Measurements from ENCODE around the gene RBMS2. TPM values are rescaled to one million over a fixed set of nuclear protein-coding genes. Genes with fewer than 3 reads are reported as not detected.
A peak's percentile ranks its signal among the peaks of the same experiment; 100 is the strongest.

Gene RBMS2
- total and polyA plus RNA-seq, 10 of the 15 experiments (the other 5 are each of a cell fraction or from before 2014, with no cell fraction given), result 0.56 to 7.1 (median 2.4) TPM

- TF ChIP-seq NKRF (conservative IDR thresholded peaks at IDR 0.05) (peak; percentile 66; the same call in 1 of the 2 replicates), CREM (IDR thresholded peaks at IDR 0.05; ENCODE audit: low read depth) (peak; percentile 30; the same call in 1 of the 2 replicates), PBX3 (IDR thresholded peaks at IDR 0.05; ENCODE audit: insufficient replicate concordance, low read depth, low read length) (peak; percentile 76), EZH2 (IDR thresholded peaks at IDR 0.05; ENCODE audit: borderline replicate concordance, control insufficient read depth, low read depth, low read length) (no peak), NR2F1 (conservative IDR thresholded peaks at IDR 0.05) (peak; percentile 39), ZSCAN29 (IDR thresholded peaks at IDR 0.05) (no peak), CEBPZ (IDR thresholded peaks at IDR 0.05; ENCODE audit: low read depth, low read length) (no peak), BHLHE40 (IDR thresholded peaks at IDR 0.05; ENCODE audit: borderline replicate concordance in 1 of 2, low read depth in 2 of 2, low read length in 1 of 2) (peak; percentile 17 to 21; a peak in 1 of 4 replicates), PAX8 (IDR thresholded peaks at IDR 0.05) (peak; percentile 72; the same call in 1 of the 2 replicates), NBN (IDR thresholded peaks at IDR 0.05) (peak; percentile 91), RB1 (IDR thresholded peaks at IDR 0.05; ENCODE audit: borderline replicate concordance) (no peak), POLR2A (IDR thresholded peaks at IDR 0.05; ENCODE audit: low read depth, low read length) (peak; percentile 48; the same call in 1 of the 2 replicates), BCL3 (IDR thresholded peaks at IDR 0.05; ENCODE audit: borderline replicate concordance, insufficient read depth, low read depth, low read length, poor library complexity, severe bottlenecking) (peak; percentile 19), ZNF274 (IDR thresholded peaks at IDR 0.05; ENCODE audit: insufficient read depth, insufficient read length) (no peak), MEF2B (IDR thresholded peaks at IDR 0.05; ENCODE audit: partially characterized antibody, poor library complexity, severe bottlenecking) (peak; percentile 12), SPI1 (IDR thresholded peaks at IDR 0.05; ENCODE audit: borderline replicate concordance, insufficient read depth, low read depth, low read length) (no peak), GATAD2B (conservative IDR thresholded peaks at IDR 0.05; ENCODE audit: low read depth) (peak; percentile 16), SUZ12 (IDR thresholded peaks at IDR 0.05; ENCODE audit: unreplicated experiment) (no peak), MXI1 (IDR thresholded peaks at IDR 0.05; ENCODE audit: low read depth, low read length) (peak; percentile 55), CEBPB (IDR thresholded peaks at IDR 0.05; ENCODE audit: borderline replicate concordance in 1 of 2, low read depth in 2 of 2, low read length in 2 of 2) (no peak), PAX5 (IDR thresholded peaks at IDR 0.05; ENCODE audit: borderline replicate concordance, low read depth, low read length) (no peak)
Observed at GRCh38 chr12:56635806-56636674, 114.4 kb downstream of the RBMS2 start (continued).
